C4-2B (cell line): ENCODE results near the gene ARHGEF4.

Experiments used
- H3K27ac ChIP-seq: fragments of 450-650 bp; 2 replicates; pipeline ENCODE4 v1.5.1; 2017
- ZFX ChIP-seq: fragments of 450-650 bp; IDR thresholded peaks from 2 replicates; pipeline ENCODE4 v1.6.1; 2017
- TF ChIP-seq, protein P1 (sequence below): fragments of 450-650 bp; conservative IDR thresholded peaks from 2 replicates; pipeline ENCODE4 v1.5.1; 2017; ENCODE audit warnings: mild to moderate bottlenecking

Gene ARHGEF4

DNA sequence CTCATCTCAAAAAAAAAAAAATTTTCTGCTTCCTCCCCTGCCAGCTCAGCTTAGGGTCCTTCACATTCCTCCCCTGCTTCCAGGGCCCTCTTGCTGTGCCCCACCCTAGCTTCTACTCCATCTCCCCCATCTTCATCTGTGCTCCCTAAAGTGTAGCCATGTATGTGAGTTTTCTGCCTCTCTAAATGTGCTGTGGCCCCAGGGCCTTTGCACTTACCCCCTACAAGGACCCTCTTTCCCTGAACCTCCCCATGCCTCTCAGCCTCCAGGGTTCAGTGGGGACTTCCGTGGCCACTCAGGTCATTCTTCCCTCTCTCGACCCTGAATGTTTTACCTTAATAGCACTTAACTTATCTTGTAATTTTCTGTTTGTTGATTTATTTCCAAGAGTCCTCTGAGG lies 6.2 kb upstream of the ARHGEF4 start:
- H3K27ac ChIP-seq = no peak overlapping the region
- TF ChIP-seq ZFX = no peak
- TF ChIP-seq, protein P1, sequence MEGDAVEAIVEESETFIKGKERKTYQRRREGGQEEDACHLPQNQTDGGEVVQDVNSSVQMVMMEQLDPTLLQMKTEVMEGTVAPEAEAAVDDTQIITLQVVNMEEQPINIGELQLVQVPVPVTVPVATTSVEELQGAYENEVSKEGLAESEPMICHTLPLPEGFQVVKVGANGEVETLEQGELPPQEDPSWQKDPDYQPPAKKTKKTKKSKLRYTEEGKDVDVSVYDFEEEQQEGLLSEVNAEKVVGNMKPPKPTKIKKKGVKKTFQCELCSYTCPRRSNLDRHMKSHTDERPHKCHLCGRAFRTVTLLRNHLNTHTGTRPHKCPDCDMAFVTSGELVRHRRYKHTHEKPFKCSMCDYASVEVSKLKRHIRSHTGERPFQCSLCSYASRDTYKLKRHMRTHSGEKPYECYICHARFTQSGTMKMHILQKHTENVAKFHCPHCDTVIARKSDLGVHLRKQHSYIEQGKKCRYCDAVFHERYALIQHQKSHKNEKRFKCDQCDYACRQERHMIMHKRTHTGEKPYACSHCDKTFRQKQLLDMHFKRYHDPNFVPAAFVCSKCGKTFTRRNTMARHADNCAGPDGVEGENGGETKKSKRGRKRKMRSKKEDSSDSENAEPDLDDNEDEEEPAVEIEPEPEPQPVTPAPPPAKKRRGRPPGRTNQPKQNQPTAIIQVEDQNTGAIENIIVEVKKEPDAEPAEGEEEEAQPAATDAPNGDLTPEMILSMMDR = no peak

DNA sequence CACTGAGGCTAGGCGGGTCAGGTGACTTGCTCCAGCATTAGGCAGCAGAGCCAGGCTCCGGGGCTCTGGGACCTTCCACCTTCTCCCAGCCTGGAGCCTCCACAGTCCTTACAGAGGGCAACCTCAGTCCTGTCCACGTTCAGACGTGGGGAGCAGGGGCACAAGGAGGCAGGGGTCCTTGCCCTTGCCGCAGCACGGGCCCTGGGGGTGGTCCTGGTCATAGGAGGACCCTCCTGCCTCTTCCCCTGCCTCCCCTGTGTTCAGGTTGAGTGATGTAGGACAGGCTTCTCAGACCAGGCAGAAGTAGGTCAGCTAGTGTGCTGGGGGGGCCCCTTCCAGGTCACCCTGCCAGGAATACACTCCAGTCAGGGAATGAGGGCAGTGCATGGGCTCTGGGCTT lies 5.4 kb upstream of the ARHGEF4 start:
- TF ChIP-seq ZFX = no peak
- TF ChIP-seq, protein P1 = no peak
- no peak overlapping the region for H3K27ac ChIP-seq

DNA sequence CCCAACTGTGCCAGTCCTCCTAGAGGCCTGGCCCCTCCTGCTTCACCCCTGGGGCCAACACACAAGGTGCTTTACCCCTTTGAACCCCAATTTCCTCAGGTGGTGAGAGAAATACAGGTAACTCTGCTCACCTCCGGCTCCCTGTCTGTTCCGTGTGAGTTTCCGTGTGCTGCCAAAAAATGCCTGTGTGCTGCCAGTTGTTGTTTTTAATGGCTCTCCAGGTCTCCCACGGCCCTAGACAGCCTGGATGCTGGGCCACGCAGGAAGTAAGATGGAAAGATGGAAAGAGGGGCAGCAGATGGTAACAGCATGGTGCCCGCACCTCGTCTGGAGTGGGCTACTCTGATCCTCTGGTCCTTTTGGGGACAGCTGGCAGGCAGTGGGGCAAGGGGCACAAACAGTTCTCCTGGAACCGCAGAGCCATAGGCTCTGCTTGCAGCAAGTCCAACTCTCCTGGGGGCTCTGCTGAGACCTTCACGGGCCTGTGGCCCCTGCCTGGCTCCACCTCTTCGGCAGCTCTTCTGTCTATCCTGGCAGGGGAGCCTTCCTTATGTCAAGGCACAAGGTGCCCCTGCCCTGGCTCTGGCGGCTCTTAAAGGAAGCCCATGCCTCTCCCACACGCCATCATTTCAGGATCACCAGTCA lies 4.3 kb upstream of the ARHGEF4 start:
- no peak for TF ChIP-seq ZFX
- TF ChIP-seq, protein P1 = no peak
- no peak overlapping the region for H3K27ac ChIP-seq

DNA sequence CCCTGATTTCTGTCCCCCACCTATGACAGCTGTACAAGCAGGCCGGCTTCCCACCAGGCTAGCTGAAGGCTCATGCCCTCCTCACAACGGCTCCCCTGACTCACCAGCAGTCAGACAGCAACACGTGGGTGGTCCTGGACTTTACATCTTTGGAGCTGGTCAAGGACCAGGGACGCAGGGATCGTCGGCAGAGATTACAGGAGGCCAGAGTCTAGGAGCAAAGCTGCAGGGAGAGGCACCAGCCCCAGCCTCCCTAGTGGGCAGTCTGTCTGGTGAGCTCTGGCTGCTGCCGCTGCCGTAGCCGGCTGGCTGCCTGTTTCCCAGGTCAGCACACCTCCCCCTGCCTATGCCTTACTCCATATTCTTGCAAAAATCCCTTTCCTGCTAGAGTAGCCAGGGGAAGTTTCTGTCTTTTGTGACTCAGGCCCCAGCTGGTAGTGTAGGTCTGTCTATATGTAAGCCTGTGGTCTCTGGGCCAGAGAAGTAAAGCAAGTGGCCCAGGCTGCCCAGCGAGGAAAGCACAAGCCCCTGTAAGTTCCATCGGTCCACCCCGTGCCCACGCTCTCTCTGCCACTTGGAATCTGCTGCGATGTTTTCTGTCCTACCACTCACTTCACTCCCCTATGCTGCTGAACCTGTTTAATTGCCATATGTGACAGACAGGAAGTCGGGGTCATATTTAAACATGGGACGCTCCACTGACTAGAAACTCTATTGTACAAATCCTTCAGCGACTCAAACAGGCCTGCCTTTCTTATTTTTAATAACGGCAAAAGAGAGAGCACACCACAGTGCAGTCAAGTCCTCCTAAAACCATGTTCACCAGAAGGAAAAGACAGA lies 2.4 kb upstream of the ARHGEF4 start:
- no peak for TF ChIP-seq ZFX
- TF ChIP-seq, protein P1 = no peak
- H3K27ac ChIP-seq = no peak overlapping the region

DNA sequence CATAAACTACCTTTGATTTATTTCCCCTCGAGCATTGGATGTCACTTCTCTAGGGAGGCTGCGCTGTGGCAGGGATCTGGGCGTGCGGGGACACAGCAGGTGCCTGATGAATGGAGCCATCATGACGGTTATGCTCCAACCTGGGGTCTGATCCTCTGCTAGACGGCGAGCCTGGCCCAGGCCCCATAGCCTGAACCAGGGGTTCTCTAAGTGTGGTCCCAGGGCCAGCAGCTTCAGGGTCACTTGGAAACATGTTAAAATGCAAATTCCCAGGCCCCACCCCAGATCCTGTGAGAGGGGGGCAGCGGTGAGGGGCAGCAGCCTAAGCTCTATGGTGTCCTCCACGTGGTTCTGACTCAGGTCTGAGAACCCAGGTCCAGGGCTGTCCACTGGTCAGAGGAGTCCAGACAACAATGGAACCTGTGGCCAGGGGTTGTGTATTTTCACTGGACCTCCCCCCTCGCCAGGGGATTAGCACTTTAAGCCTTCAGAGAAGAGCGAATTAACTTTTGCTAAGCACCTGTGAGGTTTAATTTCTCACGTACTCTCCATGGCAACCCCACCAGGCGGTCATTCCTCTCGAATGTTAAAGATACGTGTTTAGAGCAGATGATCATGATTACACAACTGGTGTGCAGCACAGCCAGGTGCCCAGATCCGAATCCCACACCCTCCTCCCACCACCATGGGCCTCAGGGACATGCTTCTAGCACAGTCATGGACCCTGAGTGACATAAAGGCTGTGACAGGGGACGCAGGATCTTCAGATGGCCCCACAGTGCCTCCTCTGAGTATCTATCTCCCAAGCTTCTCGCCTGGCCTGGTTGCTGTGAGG lies 1.6 kb upstream of the ARHGEF4 start:
- no peak for TF ChIP-seq ZFX
- TF ChIP-seq, protein P1 = no peak
- H3K27ac ChIP-seq = no peak overlapping the region; the same call in 1 of the 2 replicates

DNA sequence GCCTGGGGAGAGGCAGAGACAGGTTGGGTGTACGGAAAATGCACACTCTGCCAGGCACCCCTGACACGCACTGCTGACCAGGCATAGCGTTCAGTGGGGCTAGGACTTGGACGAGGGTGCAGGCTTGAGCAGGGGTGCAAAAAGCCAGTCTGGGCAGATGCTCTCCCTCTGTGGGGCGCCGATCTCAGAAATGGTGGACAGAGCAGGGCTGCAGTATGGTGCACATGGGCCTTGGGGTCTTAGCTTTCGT lies 1.0 kb upstream of the ARHGEF4 start:
- TF ChIP-seq, protein P1 = no peak
- no peak for TF ChIP-seq ZFX
- H3K27ac ChIP-seq = peak overlapping the region; percentile 66; the same call in 1 of the 2 replicates
